HepG2 (cell line): Measurements from ENCODE around the gene ATG16L2.

Source experiments
- ARID5B ChIP-seq: IDR thresholded peaks from 2 replicates; pipeline ENCODE4 v1.4.0; 2020; ENCODE audit warnings: mild to moderate bottlenecking, missing genetic modification reagents
- CEBPB ChIP-seq: IDR thresholded peaks from 2 replicates; pipeline ENCODE4 v1.6.1; 2011; ENCODE audit warnings: low read depth, low read length, improper control_type of control experiment, borderline replicate concordance
- CHD4 ChIP-seq: fragments of 200-600 bp; sonication (generic); IDR thresholded peaks from 2 replicates; pipeline ENCODE4 v1.7.0; 2017; ENCODE audit warnings: mild to moderate bottlenecking, low read length, borderline replicate concordance
- DMAP1 ChIP-seq: IDR thresholded peaks from 2 replicates; pipeline ENCODE4 v1.6.1; 2016
- GABPA ChIP-seq, 2 experiments: IDR thresholded peaks; 2 replicates each; pipeline ENCODE4 v1.6.1; 2011 to 2016; ENCODE audit warnings: low read depth in 2 of 2, low read length in 1 of 2, missing biosample characterization in 1 of 2, missing genetic modification characterization in 1 of 2
- GLI4 ChIP-seq: sonication (generic); formaldehyde crosslinking; IDR thresholded peaks from 2 replicates; pipeline ENCODE4 v1.5.1; 2020; ENCODE audit warnings: missing genetic modification reagents, mild to moderate bottlenecking, moderate library complexity, borderline replicate concordance
- MEF2D ChIP-seq: sonication (generic); formaldehyde crosslinking; IDR thresholded peaks from 2 replicates; pipeline ENCODE4 v1.5.1; 2020; ENCODE audit warnings: mild to moderate bottlenecking, missing genetic modification reagents
- MIXL1 ChIP-seq: IDR thresholded peaks from 2 replicates; pipeline ENCODE4 v1.6.1; 2016
- PAX8 ChIP-seq: sonication (generic); formaldehyde crosslinking; IDR thresholded peaks from 2 replicates; pipeline ENCODE4 v1.8.0; 2022; ENCODE audit warnings: mild to moderate bottlenecking, missing genetic modification reagents, borderline replicate concordance
- TCF7L2 ChIP-seq: IDR thresholded peaks from 2 replicates; pipeline ENCODE4 v1.6.1; 2011; ENCODE audit warnings: mild to moderate bottlenecking, low read depth, low read length, moderate library complexity
- ZC3H13 ChIP-seq: sonication (generic); formaldehyde crosslinking; IDR thresholded peaks from 2 replicates; pipeline ENCODE4 v1.8.1; 2023; ENCODE audit warnings: mild to moderate bottlenecking, missing genetic modification reagents, moderate library complexity
- TF ChIP-seq, protein P1 (sequence below): sonication (generic); formaldehyde crosslinking; IDR thresholded peaks from 2 replicates; pipeline ENCODE4 v1.8.1; 2023; ENCODE audit warnings: mild to moderate bottlenecking, moderate library complexity, missing genetic modification reagents

GRCh38 chr11:72838691-72839305 is 24.6 kb downstream of the ATG16L2 start:
- TF ChIP-seq TCF7L2 (no peak), GABPA (IDR thresholded peaks at IDR 0.05; ENCODE audit: low read depth, low read length) (no peak), GABPA (CRISPR knock-in tag; IDR thresholded peaks at IDR 0.05; ENCODE audit: low read depth) (no peak), MIXL1 (no peak), DMAP1 (CRISPR knock-in tag) (no peak), CEBPB (no peak), ARID5B (CRISPR knock-in tag) (no peak), GLI4 (CRISPR knock-in tag) (no peak), ZC3H13 (CRISPR knock-in tag) (no peak), PAX8 (CRISPR knock-in tag) (no peak), CHD4 (no peak), MEF2D (no peak)
- TF ChIP-seq, protein P1, sequence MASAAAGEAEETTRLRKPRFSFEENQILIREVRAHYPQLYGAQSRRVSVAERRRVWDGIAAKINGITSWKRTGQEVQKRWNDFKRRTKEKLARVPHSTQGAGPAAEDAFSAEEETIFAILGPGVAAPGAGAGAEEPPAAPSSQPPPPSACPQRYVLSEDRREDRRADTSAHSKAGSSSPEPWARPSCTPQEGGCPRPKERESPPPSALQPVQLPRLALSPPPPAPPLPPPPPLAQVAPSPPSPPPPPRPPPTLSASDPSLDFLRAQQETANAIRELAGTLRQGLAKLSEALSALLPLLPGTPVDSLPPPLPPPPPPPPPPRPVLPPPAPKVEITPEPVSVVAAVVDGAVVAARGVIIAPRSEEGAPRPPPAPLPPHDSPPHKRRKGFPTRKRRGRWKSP (CRISPR knock-in tag), result no peak
